Naive thymus-derived CD4-positive, alpha-beta T cell (primary cell): ENCODE data around the gene IFT122. TPM values are rescaled to one million over a fixed set of nuclear protein-coding genes. Genes with fewer than 3 reads are reported as not detected.

ENCODE experiments used
- ATAC-seq: fragments of 150-1000 bp; cut with Tn5 transposase; 2 replicates; pipeline ENCODE4 v1.10.0; 2021; ENCODE audit warnings: mild to moderate bottlenecking, moderate library complexity
- CTCF ChIA-PET: fragments of 350-600 bp; sonication (Branson Sonifier 250); formaldehyde crosslinking; loops from one replicate; lab custom pipeline; 2021; ENCODE audit warnings: antibody characterized with exemption; lab: Charles Lee
- POLR2A ChIA-PET: fragments of 350-600 bp; sonication (Branson Sonifier 250); formaldehyde crosslinking; loops from one replicate; lab custom pipeline; 2021; ENCODE audit warnings: antibody characterized with exemption, inconsistent platforms; lab: Charles Lee
- DNase-seq, 9 donors: peaks; one replicate each; pipeline versions ENCODE4 v3.0.0 to v3.0.0-alpha.2; 2020 to 2022; ENCODE audit warnings: mixed read lengths in 1 of 9
- H3K27ac ChIP-seq: one replicate; pipeline ENCODE4 v1.7.0; 2013; ENCODE audit warnings: mild to moderate bottlenecking, low read depth, low read length, moderate library complexity
- H3K27me3 ChIP-seq, 2 donors: one replicate each; pipeline ENCODE4 v1.7.0; 2013; ENCODE audit warnings: low read length in 2 of 2, mild to moderate bottlenecking in 2 of 2, moderate library complexity in 2 of 2; ENCODE audit not compliant: control insufficient read depth in 2 of 2, insufficient read depth in 2 of 2
- H3K36me3 ChIP-seq, 3 experiments: 1 replicate in 2 of 3; 2 replicates in 1 of 3; pipeline ENCODE4 v1.7.0; 2013; ENCODE audit warnings: low read length in 3 of 3, mild to moderate bottlenecking in 3 of 3, moderate library complexity in 1 of 3; ENCODE audit not compliant: insufficient read depth in 3 of 3, control insufficient read depth in 2 of 3
- H3K4me1 ChIP-seq, 2 donors: one replicate each; pipeline ENCODE4 v1.7.0; 2013; ENCODE audit warnings: low read length in 2 of 2, mild to moderate bottlenecking in 2 of 2, moderate library complexity in 1 of 2; ENCODE audit not compliant: control insufficient read depth in 2 of 2, insufficient read depth in 2 of 2
- H3K4me3 ChIP-seq: 2 replicates; pipeline ENCODE4 v1.7.0; 2013; ENCODE audit warnings: mild to moderate bottlenecking, low read length
- H3K9me3 ChIP-seq, 3 experiments: 1 replicate in 2 of 3; 2 replicates in 1 of 3; pipeline ENCODE4 v1.7.0; 2013; ENCODE audit warnings: low read length in 3 of 3; ENCODE audit not compliant: control insufficient read depth in 2 of 3
- H3K27ac Mint-ChIP-seq, 9 donors: one replicate each; pipeline ENCODE4 v1.8.0; 2020 to 2022; ENCODE audit warnings: mixed read lengths in 9 of 9, mild to moderate bottlenecking in 8 of 9, moderate library complexity in 5 of 9, inconsistent platforms in 2 of 9
- H3K27me3 Mint-ChIP-seq, 5 donors: one replicate each; pipeline ENCODE4 v1.8.0; 2021 to 2022; ENCODE audit warnings: mixed read lengths in 5 of 5, mild to moderate bottlenecking in 1 of 5
- H3K36me3 Mint-ChIP-seq, 5 donors: one replicate each; pipeline ENCODE4 v1.8.0; 2020 to 2022; ENCODE audit warnings: mixed read lengths in 5 of 5, mild to moderate bottlenecking in 3 of 5, inconsistent platforms in 1 of 5
- H3K4me1 Mint-ChIP-seq, 7 donors: one replicate each; pipeline ENCODE4 v1.8.0; 2020 to 2022; ENCODE audit warnings: mixed read lengths in 7 of 7, mild to moderate bottlenecking in 3 of 7, inconsistent platforms in 1 of 7
- H3K4me3 Mint-ChIP-seq, 10 donors: one replicate each; pipeline ENCODE4 v1.8.0; 2020 to 2022; ENCODE audit warnings: mild to moderate bottlenecking in 10 of 10, mixed read lengths in 10 of 10, moderate library complexity in 6 of 10, inconsistent platforms in 2 of 10
- H3K9me3 Mint-ChIP-seq, 11 donors: one replicate each; pipeline ENCODE4 v1.8.0; 2020 to 2022; ENCODE audit warnings: mixed read lengths in 11 of 11, mild to moderate bottlenecking in 4 of 11, inconsistent platforms in 1 of 11, moderate library complexity in 1 of 11
- intact Hi-C, 2 donors: fragments of 100-400 bp; cut with micrococcal nuclease; formaldehyde crosslinking; loops; one replicate each; pipeline ENCODE4 v1.15.1; 2023
- polyA plus RNA-seq, 2 donors: library from polyadenylated mRNA; unstranded; fragments of 300-500 nt; fragmentation: Illumina TruSeq; gene quantifications; one replicate each; pipeline ENCODE4 v1.2.3, GENCODE V29; 2021
- total RNA-seq, 6 experiments: library from RNA in 5 of 6; stranded (reverse) in 5 of 6; gene quantifications; 1 replicate in 5 of 6; 2 replicates in 1 of 6; pipeline ENCODE4 v1.2.3 and lab custom pipeline; 2021 to 2026

IFT122 gene
- total and polyA plus RNA-seq, 7 experiments from 2014 or later, result 3.3 to 25.2 (median 17.7) TPM

GRCh38 chr3:129555153-129555550 is 115.1 kb downstream of the IFT122 start:
- Histone ChIP-seq H3K9me3 (no peaks in the 10 kb centered on the region), H3K4me1 (peaks cover 0 to 21% of the 10 kb centered on the region in 2 donors), H3K27ac (no peak overlapping the region), H3K36me3 (no peaks in the 10 kb centered on the region), H3K27me3 (no peaks in the 10 kb centered on the region), H3K4me3 (no peak overlapping the region)
- DNase-seq, result no peak
- Mint-ChIP-seq H3K4me1 (peaks cover 0 to 22% (median 14%) of the 10 kb centered on the region in 7 donors), H3K27ac (no peak overlapping the region), H3K4me3 (no peak overlapping the region), H3K36me3 (no peaks in the 10 kb centered on the region), H3K27me3 (peaks cover 0 to 23% (median 6%) of the 10 kb centered on the region in 5 donors), H3K9me3 (no peaks in the 10 kb centered on the region)
- intact Hi-C loops, result no loop called here
- ChIA-PET POLR2A (interaction anchor here (0.6 kb wide), 1 partner anchor 41 kb away, joined by 3 read pairs; no protein-coding TSS in a partner anchor), CTCF (no interaction called here)
- ATAC-seq, result no peak

- peaks cover 4 to 22% (median 16%) of the 10 kb centered on the region in 7 donors for H3K4me1 Mint-ChIP-seq
- CTCF ChIA-PET, result interaction anchor here (0.6 kb wide), 1 partner anchor 166 kb away, joined by 5 read pairs; no protein-coding TSS in a partner anchor
- Histone ChIP-seq H3K4me3 (no peak overlapping the region), H3K36me3 (no peaks in the 10 kb centered on the region), H3K9me3 (no peaks in the 10 kb centered on the region), H3K27me3 (no peaks in the 10 kb centered on the region), H3K4me1 (peaks cover 0 to 21% of the 10 kb centered on the region in 2 donors), H3K27ac (no peak overlapping the region)
- no peaks in the 10 kb centered on the region for H3K9me3 Mint-ChIP-seq
- ATAC-seq, result no peak
- intact Hi-C loops, result no loop called here
- DNase-seq, result no peak
- peaks cover 0 to 23% (median 6%) of the 10 kb centered on the region in 5 donors for H3K27me3 Mint-ChIP-seq
- POLR2A ChIA-PET, result interaction anchor here (0.6 kb wide), 1 partner anchor 40 kb away, joined by 3 read pairs; no protein-coding TSS in a partner anchor
- H3K4me3 Mint-ChIP-seq, result no peak overlapping the region
- peaks cover 0 to 3% (median 0%) of the 10 kb centered on the region in 5 donors for H3K36me3 Mint-ChIP-seq
- H3K27ac Mint-ChIP-seq, result peak overlapping the region in 1 of 9 donors; percentile 41
Observed at GRCh38 chr3:129555616-129556357, 115.8 kb downstream of the IFT122 start.

GRCh38 chr3:129556358-129556695 is 116.3 kb downstream of the IFT122 start:
- H3K9me3 ChIP-seq, result no peaks in the 10 kb centered on the region
- CTCF ChIA-PET, result no interaction called here
- H3K27ac ChIP-seq, result no peak overlapping the region
- POLR2A ChIA-PET, result no interaction called here
- H3K9me3 Mint-ChIP-seq, result no peaks in the 10 kb centered on the region
- DNase-seq (no peak), ATAC-seq (no peak)
- H3K4me3 ChIP-seq, result no peak overlapping the region
- H3K27me3 ChIP-seq, result no peaks in the 10 kb centered on the region
- no peak overlapping the region for H3K4me3 Mint-ChIP-seq
- peaks cover 7 to 22% (median 16%) of the 10 kb centered on the region in 7 donors for H3K4me1 Mint-ChIP-seq
- peaks cover 0 to 3% (median 0%) of the 10 kb centered on the region in 5 donors for H3K36me3 Mint-ChIP-seq
- peak overlapping the region in 1 of 9 donors; percentile 41 for H3K27ac Mint-ChIP-seq
- intact Hi-C loops, result no loop called here
- peaks cover 0 to 23% (median 6%) of the 10 kb centered on the region in 5 donors for H3K27me3 Mint-ChIP-seq
- peaks cover 0 to 21% of the 10 kb centered on the region in 2 donors for H3K4me1 ChIP-seq
- no peaks in the 10 kb centered on the region for H3K36me3 ChIP-seq

- intact Hi-C loops, result no loop called here
- ATAC-seq (no peak), DNase-seq (no peak)
- H3K9me3 Mint-ChIP-seq, result no peaks in the 10 kb centered on the region
- no peak overlapping the region for H3K4me3 ChIP-seq
- CTCF ChIA-PET, result no interaction called here
- H3K4me1 Mint-ChIP-seq, result peaks cover 7 to 22% (median 16%) of the 10 kb centered on the region in 7 donors
- no peaks in the 10 kb centered on the region for H3K9me3 ChIP-seq
- no peaks in the 10 kb centered on the region for H3K36me3 ChIP-seq
- peaks cover 0 to 21% of the 10 kb centered on the region in 2 donors for H3K4me1 ChIP-seq
- POLR2A ChIA-PET, result interaction anchor here (0.7 kb wide), 1 partner anchor 15 kb away, joined by 3 read pairs; no protein-coding TSS in a partner anchor
- no peaks in the 10 kb centered on the region for H3K27me3 ChIP-seq
- H3K27me3 Mint-ChIP-seq, result peaks cover 0 to 20% (median 6%) of the 10 kb centered on the region in 5 donors
- H3K36me3 Mint-ChIP-seq, result peaks cover 0 to 3% (median 0%) of the 10 kb centered on the region in 5 donors
- no peak overlapping the region for H3K27ac ChIP-seq
- no peak overlapping the region for H3K27ac Mint-ChIP-seq
- no peak overlapping the region for H3K4me3 Mint-ChIP-seq
Observed at GRCh38 chr3:129556890-129557547, 117.0 kb downstream of the IFT122 start.

- intact Hi-C loops, result no loop called here
- Mint-ChIP-seq H3K36me3 (peaks cover 0 to 3% (median 0%) of the 10 kb centered on the region in 5 donors), H3K4me1 (peaks cover 7 to 22% (median 16%) of the 10 kb centered on the region in 7 donors)
Observed at GRCh38 chr3:129557548-129557894, 117.5 kb downstream of the IFT122 start.

GRCh38 chr3:129558081-129558771 is 118.2 kb downstream of the IFT122 start:
- Histone ChIP-seq H3K4me1 (peaks cover 0 to 21% of the 10 kb centered on the region in 2 donors), H3K27me3 (no peaks in the 10 kb centered on the region), H3K9me3 (no peaks in the 10 kb centered on the region), H3K36me3 (no peaks in the 10 kb centered on the region), H3K27ac (no peak overlapping the region), H3K4me3 (no peak overlapping the region)
- intact Hi-C loops, result no loop called here
- no peaks in the 10 kb centered on the region for H3K9me3 Mint-ChIP-seq
- DNase-seq, result no peak
- peaks cover 7 to 22% (median 13%) of the 10 kb centered on the region in 7 donors for H3K4me1 Mint-ChIP-seq
- CTCF ChIA-PET, result no interaction called here
- H3K4me3 Mint-ChIP-seq, result no peak overlapping the region
- POLR2A ChIA-PET, result no interaction called here
- peaks cover 0 to 16% (median 0%) of the 10 kb centered on the region in 5 donors for H3K27me3 Mint-ChIP-seq
- H3K27ac Mint-ChIP-seq, result no peak overlapping the region
- ATAC-seq, result peak; percentile 33
- H3K36me3 Mint-ChIP-seq, result peaks cover 0 to 3% (median 0%) of the 10 kb centered on the region in 5 donors

More at GRCh38 chr3:129557548-129557894, 117.5 kb downstream of the IFT122 start:
- Histone ChIP-seq H3K27ac (no peak overlapping the region), H3K4me3 (no peak overlapping the region), H3K36me3 (no peaks in the 10 kb centered on the region), H3K9me3 (no peaks in the 10 kb centered on the region), H3K4me1 (peaks cover 0 to 21% of the 10 kb centered on the region in 2 donors), H3K27me3 (no peaks in the 10 kb centered on the region)
- CTCF ChIA-PET, result no interaction called here
- POLR2A ChIA-PET, result interaction anchor here (0.7 kb wide), 1 partner anchor 15 kb away, joined by 3 read pairs; no protein-coding TSS in a partner anchor
- Mint-ChIP-seq H3K27me3 (peaks cover 0 to 20% (median 5%) of the 10 kb centered on the region in 5 donors), H3K27ac (peak overlapping the region in 1 of 9 donors; percentile 18), H3K4me3 (no peak overlapping the region), H3K9me3 (no peaks in the 10 kb centered on the region)
- ATAC-seq (no peak), DNase-seq (no peak)
